GM12892 (cell line): ENCODE data around the gene THG1L.

Experiments used
- POLR2A ChIP-seq: IDR thresholded peaks from 2 replicates; pipeline ENCODE4 v1.6.1; 2011; ENCODE audit warnings: low read depth, low read length, control low read depth
- POLR2AphosphoS5 ChIP-seq: IDR thresholded peaks from 2 replicates; pipeline ENCODE4 v1.6.1; 2011; ENCODE audit warnings: low read depth, low read length, control low read depth
- TAF1 ChIP-seq: IDR thresholded peaks from 2 replicates; pipeline ENCODE4 v1.6.1; 2011; ENCODE audit warnings: low read depth, mild to moderate bottlenecking, control low read depth, low read length, borderline replicate concordance

DNA sequence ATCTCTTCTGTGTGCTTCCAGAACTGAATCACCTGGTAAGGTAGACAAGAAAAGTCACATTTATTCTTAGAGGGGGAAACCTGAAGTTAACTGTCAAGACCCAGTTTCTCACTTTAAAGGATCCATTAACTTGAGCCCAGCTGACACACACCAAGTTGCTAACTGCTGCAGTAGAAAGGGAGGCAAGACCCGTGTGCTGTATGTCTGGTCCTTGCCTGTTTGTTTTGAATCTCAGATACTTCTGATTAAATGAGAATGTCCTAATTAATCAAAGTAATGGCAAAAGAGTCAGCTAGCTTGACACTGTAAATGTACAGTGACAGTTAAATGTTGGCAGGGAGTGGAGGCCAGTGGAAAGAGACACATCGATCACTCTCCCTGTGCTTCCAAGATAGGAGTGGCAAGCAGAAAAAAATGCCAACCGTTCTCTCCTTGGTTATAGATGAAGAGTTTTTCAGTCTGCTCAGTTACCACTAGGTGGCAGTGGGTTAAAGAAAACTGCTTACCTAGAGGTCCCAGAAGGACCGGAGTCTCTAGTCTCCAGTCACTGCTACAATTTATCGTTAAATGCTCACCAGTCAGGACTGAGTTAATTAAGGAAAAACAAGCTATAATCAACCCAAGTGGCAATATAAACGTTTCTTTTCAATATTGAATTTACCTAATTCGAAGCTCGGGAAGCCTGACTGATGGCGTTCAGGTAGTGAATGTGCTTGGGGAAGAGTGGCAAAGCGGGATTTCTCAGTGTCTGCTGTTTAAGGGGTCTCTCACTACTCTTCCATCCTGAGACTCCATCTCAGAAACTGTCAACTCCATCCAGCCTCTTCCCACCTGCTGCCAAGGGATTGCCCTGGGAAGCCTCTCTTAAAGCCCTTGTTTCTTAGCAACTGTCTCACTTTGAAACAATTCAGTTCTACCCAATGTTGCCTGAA, 30.7 kb downstream of the THG1L start:
- no peak for TF ChIP-seq TAF1
- no peak for TF ChIP-seq POLR2AphosphoS5
- TF ChIP-seq POLR2A = no peak
